ENCODE results near the gene CCDC190. TPM values are rescaled to one million over a fixed set of nuclear protein-coding genes. Genes with fewer than 3 reads are reported as not detected.

CCDC190 gene
- polyA plus RNA-seq, 1 of the 3 experiments (the other 2 are of a cell fraction) = 0.21 TPM

GRCh38 chr1:162876751-162877150 lies 15.8 kb upstream of the CCDC190 start:
- no peaks in the 10 kb centered on the region for H4K20me1 ChIP-seq (ENCODE audit: insufficient read depth)
- H3K9me3 ChIP-seq = no peaks in the 10 kb centered on the region
- no peak for TF ChIP-seq NRF1 (IDR thresholded peaks at IDR 0.05; ENCODE audit: low read depth, low read length)
- no peak for TF ChIP-seq GABPA (IDR thresholded peaks at IDR 0.05; ENCODE audit: low read depth)
- TF ChIP-seq PBX3 (IDR thresholded peaks at IDR 0.05) = no peak
- TF ChIP-seq CTCF (IDR thresholded peaks at IDR 0.05) = no peak
- TF ChIP-seq RAD21 (IDR thresholded peaks at IDR 0.05; ENCODE audit: low read length) = no peak
- no peak for TF ChIP-seq MEF2A (IDR thresholded peaks at IDR 0.05; ENCODE audit: borderline replicate concordance, low read depth)
- TF ChIP-seq TAF1 (IDR thresholded peaks at IDR 0.05; ENCODE audit: borderline replicate concordance, low read depth, low read length) = no peak
- no peak for TF ChIP-seq IRF3 (IDR thresholded peaks at IDR 0.05; ENCODE audit: low read depth, low read length)
- no peak for TF ChIP-seq POLR2AphosphoS5 (IDR thresholded peaks at IDR 0.05; ENCODE audit: low read depth, low read length)
- no peak for TF ChIP-seq ZBTB33 (IDR thresholded peaks at IDR 0.05; ENCODE audit: borderline replicate concordance, low read depth)
- no peak for TF ChIP-seq USF2 (IDR thresholded peaks at IDR 0.05; ENCODE audit: borderline replicate concordance, low read depth, low read length)
- TF ChIP-seq USF1 (IDR thresholded peaks at IDR 0.05; ENCODE audit: borderline replicate concordance, low read depth) = no peak
- TF ChIP-seq RXRA (IDR thresholded peaks at IDR 0.05; ENCODE audit: borderline replicate concordance, low read depth) = no peak
- no peak for TF ChIP-seq RCOR1 (IDR thresholded peaks at IDR 0.05; ENCODE audit: low read length)
- H3K4me1 ChIP-seq (ENCODE audit: control insufficient read depth in 1 of 2, insufficient read depth in 2 of 2, low read depth in 1 of 2, low read length in 1 of 2) = peaks cover 6 to 21% of the 10 kb centered on the region in 2 experiments
- 0 out of 2 replicates have a peak overlapping the region, but pooled peaks have one; percentile 27 for H2AFZ ChIP-seq (ENCODE audit: low read depth)
- ChIA-PET CTCF (interaction anchor here (0.6 to 1.5 kb wide), 4 partner anchors 23 to 439 kb away, joined by 3 to 7 read pairs (median 4); partner anchors contain the start of gene RGS4), POLR2A (no interaction called here)
- no peaks in the 10 kb centered on the region for H3K36me3 ChIP-seq (replicated peaks in 1 of 2; ENCODE audit: control insufficient read depth in 1 of 2, insufficient read depth in 2 of 2, low read length in 1 of 2)
- H3K4me2 ChIP-seq = no peak overlapping the region
- H3K27ac ChIP-seq (ENCODE audit: low read depth in 2 of 2, low read length in 1 of 2) = no peak overlapping the region
- no peaks in the 10 kb centered on the region for H3K27me3 ChIP-seq (ENCODE audit: insufficient read depth)
- no peak overlapping the region for H3K4me3 ChIP-seq (ENCODE audit: low read depth in 2 of 2, low read length in 1 of 2)
- peaks cover 17% of the 10 kb centered on the region for H3F3A ChIP-seq (replicated peaks; ENCODE audit: insufficient read depth)
- H3K9ac ChIP-seq = no peak overlapping the region
- DNase-seq = no peak
- WGBS (ENCODE audit: low lambda C conversion rate) = 71% methylated on average over 3 of the region's 3 CpGs
- H3K9me2 ChIP-seq = no peaks in the 10 kb centered on the region
- no peaks in the 10 kb centered on the region for H3K79me2 ChIP-seq (ENCODE audit: insufficient read depth)

All from SK-N-SH (cell line).